HCT116 (cell line): ENCODE data around the gene LIPH. TPM values are rescaled to one million over a fixed set of nuclear protein-coding genes. Genes with fewer than 3 reads are reported as not detected.

Experiments used
- ATAC-seq: fragments of 200-7000 bp; cut with Tn5 transposase; 2 replicates; pipeline ENCODE4 v1.9.1; 2020; ENCODE audit warnings: mild to moderate bottlenecking, moderate library complexity
- BruUV-seq: library from RNA; stranded (reverse); fragments of 400-500 nt; replicated peaks from 2 replicates; lab custom pipeline; 2021; lab: Mats Ljungman, UMichigan
- CTCF ChIA-PET: fragments of 300-600 bp; sonication (Branson Sonifier 250); formaldehyde crosslinking; loops from one replicate; lab custom pipeline; 2021; ENCODE audit warnings: antibody characterized with exemption; lab: Charles Lee
- POLR2A ChIA-PET: fragments of 300-600, 350-600 bp; sonication (Branson Sonifier 250); formaldehyde crosslinking; loops from one replicate; lab custom pipeline; 2021; ENCODE audit warnings: antibody characterized with exemption; lab: Charles Lee
- RAD21 ChIA-PET, 2 experiments: fragments of 300-600 bp; sonication (Branson Sonifier 250); formaldehyde crosslinking; loops; one replicate each; lab custom pipeline; 2023; ENCODE audit warnings: low total read pairs in 2 of 2; ENCODE audit not compliant: uncharacterized antibody in 2 of 2, unreplicated experiment in 2 of 2, low non-redundant PET in 1 of 2; lab: Charles Lee
- DNase-seq: peaks from one replicate; pipeline ENCODE4 v3.0.0-alpha.2; 2010; ENCODE audit warnings: low read depth, low spot score
- H2AFZ ChIP-seq: fragments of 200-600 bp; shearing (Covaris generic), sonication (generic); 2 replicates; pipeline ENCODE4 v1.6.1; 2017; ENCODE audit warnings: low read depth, mixed run types, mixed read lengths, antibody characterized with exemption, low read length; ENCODE audit not compliant: poor library complexity, severe bottlenecking
- H3K27ac ChIP-seq: 2 replicates; pipeline ENCODE4 v1.5.1; 2012; ENCODE audit warnings: low read depth, low read length
- H3K27me3 ChIP-seq: fragments of 200-600 bp; sonication (generic); 2 replicates; pipeline ENCODE4 v1.6.1; 2016; ENCODE audit warnings: mixed run types, low read length, mixed read lengths; ENCODE audit not compliant: insufficient read depth
- H3K36me3 ChIP-seq, 2 experiments: fragments of 200-500 bp in 1 of 2; fragments of 200-600 bp in 1 of 2; sonication (Bioruptor generic) in 1 of 2; sonication (generic) in 1 of 2; 2 replicates each; pipeline versions ENCODE4 v1.5.1 to v1.6.1; 2014 to 2016; ENCODE audit warnings: low read length in 2 of 2, inconsistent platforms in 1 of 2, mixed read lengths in 1 of 2, mixed run types in 1 of 2; ENCODE audit not compliant: insufficient read depth in 2 of 2, control insufficient read depth in 1 of 2
- H3K4me1 ChIP-seq, 2 experiments: fragments of 200-600 bp in 1 of 2; sonication (generic) in 1 of 2; 2 replicates each; pipeline versions ENCODE4 v1.5.1 to v1.6.1; 2012 to 2017; ENCODE audit warnings: low read length in 2 of 2, inconsistent platforms in 1 of 2, mild to moderate bottlenecking in 1 of 2, mixed read lengths in 1 of 2, mixed run types in 1 of 2, moderate library complexity in 1 of 2; ENCODE audit not compliant: insufficient read depth in 2 of 2, control insufficient read depth in 1 of 2
- H3K4me2 ChIP-seq: fragments of 200-600 bp; sonication (generic); 2 replicates; pipeline ENCODE4 v1.6.1; 2017; ENCODE audit warnings: mixed run types, low read length, mixed read lengths
- H3K4me3 ChIP-seq, 2 experiments: fragments of 200-600 bp in 1 of 2; sonication (generic) in 1 of 2; replicated peaks in 1 of 2; 2 replicates each; pipeline ENCODE4 v1.5.1; 2011 to 2016; ENCODE audit warnings: low read length in 2 of 2, control low read depth in 1 of 2, low read depth in 1 of 2, mild to moderate bottlenecking in 1 of 2, mixed read lengths in 1 of 2, mixed run types in 1 of 2
- H3K79me2 ChIP-seq: fragments of 200-600 bp; sonication (generic); 2 replicates; pipeline ENCODE4 v1.6.1; 2017; ENCODE audit warnings: mild to moderate bottlenecking, mixed run types, low read length, moderate library complexity, mixed read lengths; ENCODE audit not compliant: insufficient read depth
- H3K9ac ChIP-seq: fragments of 200-600 bp; sonication (generic); 2 replicates; pipeline ENCODE4 v1.6.1; 2016; ENCODE audit warnings: low read length, mixed read lengths
- H3K9me2 ChIP-seq: fragments of 200-600 bp; sonication (generic), shearing (Covaris generic); 2 replicates; pipeline ENCODE4 v1.6.1; 2017; ENCODE audit warnings: mixed run types, mild to moderate bottlenecking, moderate library complexity; ENCODE audit not compliant: insufficient read depth
- H3K9me3 ChIP-seq, 2 experiments: fragments of 200-500 bp in 1 of 2; fragments of 200-600 bp in 1 of 2; sonication (Bioruptor generic) in 1 of 2; sonication (generic) in 1 of 2; 2 replicates each; pipeline ENCODE4 v1.6.1; 2014 to 2017; ENCODE audit warnings: low read length in 2 of 2, mixed read lengths in 2 of 2, inconsistent platforms in 1 of 2, low read depth in 1 of 2, mild to moderate bottlenecking in 1 of 2, mixed run types in 1 of 2, moderate library complexity in 1 of 2; ENCODE audit not compliant: control insufficient read depth in 1 of 2, insufficient read depth in 1 of 2
- H4K20me1 ChIP-seq: fragments of 200-600 bp; sonication (generic), shearing (Covaris generic); 2 replicates; pipeline ENCODE4 v1.6.1; 2017; ENCODE audit warnings: mixed run types, mild to moderate bottlenecking, moderate library complexity; ENCODE audit not compliant: insufficient read depth
- CBX3 ChIP-seq: IDR thresholded peaks from 2 replicates; pipeline ENCODE4 v1.6.1; 2012; ENCODE audit warnings: low read depth
- CEBPB ChIP-seq: IDR thresholded peaks from 2 replicates; pipeline ENCODE4 v1.6.1; 2012; ENCODE audit warnings: low read depth
- ELF1 ChIP-seq: IDR thresholded peaks from 2 replicates; pipeline ENCODE4 v1.6.1; 2012; ENCODE audit warnings: low read depth, borderline replicate concordance
- EZH2 ChIP-seq: fragments of 200-600 bp; sonication (generic); IDR thresholded peaks from 2 replicates; pipeline ENCODE4 v1.6.1; 2017; ENCODE audit warnings: antibody characterized with exemption, mixed run types
- JUND ChIP-seq: IDR thresholded peaks from 2 replicates; pipeline ENCODE4 v1.6.1; 2012
- POLR2A ChIP-seq: IDR thresholded peaks from 2 replicates; pipeline ENCODE4 v1.7.0; 2011; ENCODE audit warnings: borderline replicate concordance; ENCODE audit not compliant: insufficient read depth, insufficient read length; ENCODE audit errors: extremely low read depth
- POLR2AphosphoS5 ChIP-seq: IDR thresholded peaks from 2 replicates; pipeline ENCODE4 v1.6.1; 2011; ENCODE audit warnings: mild to moderate bottlenecking, low read depth, low read length, moderate library complexity
- RAD21 ChIP-seq: IDR thresholded peaks from 2 replicates; pipeline ENCODE4 v1.6.1; 2012; ENCODE audit warnings: low read depth, mild to moderate bottlenecking
- SIN3A ChIP-seq: IDR thresholded peaks from 2 replicates; pipeline ENCODE4 v1.6.1; 2012; ENCODE audit warnings: low read depth
- SP1 ChIP-seq: IDR thresholded peaks from 2 replicates; pipeline ENCODE4 v1.6.1; 2012; ENCODE audit warnings: low read depth
- ZNF274 ChIP-seq: fragments of 200-500 bp; sonication (Bioruptor generic); IDR thresholded peaks from 2 replicates; pipeline ENCODE4 v1.6.1; 2014; ENCODE audit warnings: mild to moderate bottlenecking, low read depth, low read length, inconsistent platforms
- intact Hi-C: fragments of 100-400 bp; cut with micrococcal nuclease; formaldehyde crosslinking; loops from 2 replicates; pipeline ENCODE4 v1.10.0; 2022
- total RNA-seq: library from RNA; stranded (reverse); gene quantifications from one replicate; pipeline ENCODE4 v1.2.1, GENCODE V29; 2021; ENCODE audit not compliant: unreplicated experiment
- TF ChIP-seq, protein P1 (sequence below): IDR thresholded peaks from 2 replicates; pipeline ENCODE4 v1.6.1; 2012; ENCODE audit warnings: low read depth
- TF ChIP-seq, protein P2 (sequence below): IDR thresholded peaks from 2 replicates; pipeline ENCODE4 v1.6.1; 2012

Gene LIPH
- total RNA-seq, 1 experiment from 2014 or later, result 13.7 TPM

DNA sequence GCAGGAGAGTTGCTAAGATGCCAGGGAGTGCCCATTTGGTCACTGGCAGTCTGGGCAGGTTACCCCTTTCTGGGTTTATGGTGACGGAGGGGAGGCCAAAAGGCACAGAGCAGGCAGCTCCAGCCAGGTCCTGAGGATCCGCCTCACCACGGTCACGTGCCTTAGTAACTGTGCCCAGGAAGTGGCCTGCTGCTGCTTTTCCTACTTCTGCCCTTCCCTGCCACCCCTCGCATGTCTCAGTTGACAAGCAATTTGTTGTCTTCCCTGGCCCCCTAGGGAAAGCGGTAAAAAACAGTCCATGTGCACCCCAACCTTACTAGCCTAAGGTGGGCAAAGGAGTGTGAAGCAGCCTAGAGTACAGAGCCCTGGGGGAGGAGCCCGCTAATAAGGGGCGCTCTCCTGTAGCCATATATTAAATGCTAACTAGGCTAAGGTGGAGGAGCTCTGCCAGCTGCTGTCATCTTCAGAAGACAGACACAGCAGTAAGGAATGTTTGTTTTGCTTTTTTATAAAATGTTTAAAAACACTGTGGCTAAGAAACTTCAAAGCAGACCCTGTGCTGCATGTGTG, 9.1 kb upstream of the LIPH start:
- BruUV-seq, result no TSS peak
- H3K9me2 ChIP-seq, result no peaks in the 10 kb centered on the region
- intact Hi-C loops, result no loop called here
- DNase-seq, result no peak
- H3K9me3 ChIP-seq, result no peaks in the 10 kb centered on the region
- no peak overlapping the region for H3K4me3 ChIP-seq
- no peaks in the 10 kb centered on the region for H3K79me2 ChIP-seq
- ChIA-PET CTCF (interaction anchor here (0.5 kb wide), 1 partner anchor 40 kb away, joined by 3 read pairs; no protein-coding TSS in a partner anchor), POLR2A (no interaction called here), RAD21 (no interaction called here)
- no peak for TF ChIP-seq EZH2
- TF ChIP-seq POLR2AphosphoS5, result no peak
- TF ChIP-seq ZNF274, result no peak
- no peak for TF ChIP-seq SP1
- TF ChIP-seq CEBPB, result no peak
- no peak for TF ChIP-seq JUND
- H4K20me1 ChIP-seq, result no peaks in the 10 kb centered on the region
- H3K9ac ChIP-seq, result no peak overlapping the region
- peaks cover 17 to 19% of the 10 kb centered on the region in 2 experiments; a peak in 3 of 4 replicates for H3K4me1 ChIP-seq
- no peaks in the 10 kb centered on the region for H3K27me3 ChIP-seq
- H2AFZ ChIP-seq, result no peak overlapping the region
- no peak overlapping the region for H3K27ac ChIP-seq
- no peaks in the 10 kb centered on the region for H3K36me3 ChIP-seq
- ATAC-seq, result no peak
- no peak overlapping the region for H3K4me2 ChIP-seq

DNA sequence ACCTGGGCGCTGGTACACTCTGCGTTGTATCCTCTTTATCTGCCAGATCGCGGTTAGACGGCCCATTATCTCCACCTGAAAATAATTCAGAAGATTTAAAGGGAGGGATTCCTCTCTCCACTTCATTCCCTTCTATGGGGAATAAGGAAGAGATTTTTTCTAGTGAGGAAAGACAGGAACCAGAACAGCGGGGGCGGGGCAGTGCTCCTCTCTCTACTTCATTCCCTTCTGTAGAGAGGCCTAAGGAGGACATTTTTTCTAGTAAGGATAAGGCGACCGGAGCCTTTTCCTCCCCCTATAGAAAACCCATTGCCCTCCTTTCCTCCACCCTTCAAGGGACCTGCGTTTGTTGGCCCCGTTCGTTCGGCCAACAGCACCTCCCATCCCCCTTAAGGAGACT, 8.3 kb upstream of the LIPH start:
- no TSS peak for BruUV-seq
- Histone ChIP-seq H3K9me2 (no peaks in the 10 kb centered on the region), H3K27ac (no peak overlapping the region), H3K9me3 (no peaks in the 10 kb centered on the region), H3K9ac (no peak overlapping the region), H3K4me3 (no peak overlapping the region), H3K36me3 (no peaks in the 10 kb centered on the region), H3K27me3 (no peaks in the 10 kb centered on the region), H4K20me1 (no peaks in the 10 kb centered on the region), H3K79me2 (no peaks in the 10 kb centered on the region), H2AFZ (no peak overlapping the region), H3K4me2 (no peak overlapping the region), H3K4me1 (peaks cover 17 to 27% of the 10 kb centered on the region in 2 experiments; a peak in 3 of 4 replicates)
- RAD21 ChIA-PET, result no interaction called here
- POLR2A ChIA-PET, result no interaction called here
- ATAC-seq, result no peak
- no peak for TF ChIP-seq SP1
- no peak for TF ChIP-seq POLR2A
- TF ChIP-seq, protein P1, sequence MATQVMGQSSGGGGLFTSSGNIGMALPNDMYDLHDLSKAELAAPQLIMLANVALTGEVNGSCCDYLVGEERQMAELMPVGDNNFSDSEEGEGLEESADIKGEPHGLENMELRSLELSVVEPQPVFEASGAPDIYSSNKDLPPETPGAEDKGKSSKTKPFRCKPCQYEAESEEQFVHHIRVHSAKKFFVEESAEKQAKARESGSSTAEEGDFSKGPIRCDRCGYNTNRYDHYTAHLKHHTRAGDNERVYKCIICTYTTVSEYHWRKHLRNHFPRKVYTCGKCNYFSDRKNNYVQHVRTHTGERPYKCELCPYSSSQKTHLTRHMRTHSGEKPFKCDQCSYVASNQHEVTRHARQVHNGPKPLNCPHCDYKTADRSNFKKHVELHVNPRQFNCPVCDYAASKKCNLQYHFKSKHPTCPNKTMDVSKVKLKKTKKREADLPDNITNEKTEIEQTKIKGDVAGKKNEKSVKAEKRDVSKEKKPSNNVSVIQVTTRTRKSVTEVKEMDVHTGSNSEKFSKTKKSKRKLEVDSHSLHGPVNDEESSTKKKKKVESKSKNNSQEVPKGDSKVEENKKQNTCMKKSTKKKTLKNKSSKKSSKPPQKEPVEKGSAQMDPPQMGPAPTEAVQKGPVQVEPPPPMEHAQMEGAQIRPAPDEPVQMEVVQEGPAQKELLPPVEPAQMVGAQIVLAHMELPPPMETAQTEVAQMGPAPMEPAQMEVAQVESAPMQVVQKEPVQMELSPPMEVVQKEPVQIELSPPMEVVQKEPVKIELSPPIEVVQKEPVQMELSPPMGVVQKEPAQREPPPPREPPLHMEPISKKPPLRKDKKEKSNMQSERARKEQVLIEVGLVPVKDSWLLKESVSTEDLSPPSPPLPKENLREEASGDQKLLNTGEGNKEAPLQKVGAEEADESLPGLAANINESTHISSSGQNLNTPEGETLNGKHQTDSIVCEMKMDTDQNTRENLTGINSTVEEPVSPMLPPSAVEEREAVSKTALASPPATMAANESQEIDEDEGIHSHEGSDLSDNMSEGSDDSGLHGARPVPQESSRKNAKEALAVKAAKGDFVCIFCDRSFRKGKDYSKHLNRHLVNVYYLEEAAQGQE, result no peak
- TF ChIP-seq JUND, result no peak
- no peak for TF ChIP-seq CBX3
- no peak for TF ChIP-seq SIN3A
- TF ChIP-seq EZH2, result no peak
- no peak for TF ChIP-seq ZNF274
- TF ChIP-seq ELF1, result no peak
- TF ChIP-seq, protein P2, sequence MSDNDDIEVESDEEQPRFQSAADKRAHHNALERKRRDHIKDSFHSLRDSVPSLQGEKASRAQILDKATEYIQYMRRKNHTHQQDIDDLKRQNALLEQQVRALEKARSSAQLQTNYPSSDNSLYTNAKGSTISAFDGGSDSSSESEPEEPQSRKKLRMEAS, result no peak
- no peak for TF ChIP-seq RAD21
- intact Hi-C loops, result no loop called here
- CTCF ChIA-PET, result interaction anchor here (3.2 to 4.0 kb wide), 2 partner anchors 15 to 100 kb away, joined by 31 to 38 read pairs; no protein-coding TSS in a partner anchor
- DNase-seq, result no peak
